IMR-90 (cell line): ENCODE results near the gene ZNF827. TPM values are rescaled to one million over a fixed set of nuclear protein-coding genes. Genes with fewer than 3 reads are reported as not detected.
A peak's percentile ranks its signal among the peaks of the same experiment; 100 is the strongest.

Experiments used
- ATAC-seq: fragments of 200-7000 bp; cut with Tn5 transposase; 2 replicates; pipeline ENCODE4 v1.9.1; 2020; ENCODE audit warnings: low read depth, mild to moderate bottlenecking, moderate library complexity
- BruUV-seq: library from RNA; stranded (reverse); fragments of 400-500 nt; replicated peaks from 2 replicates; lab custom pipeline; 2021; lab: Mats Ljungman, UMichigan
- CTCF ChIA-PET: fragments of 300-600 bp; formaldehyde crosslinking; extraction: SDS; loops from one replicate; lab custom pipeline; 2021; ENCODE audit warnings: antibody characterized with exemption; lab: Yijun Ruan, JAX
- POLR2A ChIA-PET: fragments of 300-600 bp; sonication (Branson Sonifier 250); formaldehyde crosslinking; loops from one replicate; lab custom pipeline; 2022; ENCODE audit warnings: antibody characterized with exemption; ENCODE audit not compliant: unreplicated experiment; lab: Charles Lee
- DNase-seq: peaks from one replicate; pipeline ENCODE4 v3.0.0; 2013
- H2AFZ ChIP-seq: replicated peaks from 2 replicates; pipeline ENCODE3; 2013; ENCODE audit warnings: low read length, mild to moderate bottlenecking; ENCODE audit not compliant: poor library complexity
- H2AK5ac ChIP-seq: 2 replicates; pipeline ENCODE4 v1.6.1; 2013; ENCODE audit warnings: low read depth, low read length, inconsistent platforms
- H2AK9ac ChIP-seq: replicated peaks from 2 replicates; pipeline ENCODE3; 2013; ENCODE audit warnings: mild to moderate bottlenecking, low read depth, low read length, moderate library complexity; ENCODE audit not compliant: poor library complexity
- H2BK120ac ChIP-seq: 2 replicates; pipeline ENCODE4 v1.6.1; 2013; ENCODE audit warnings: low read depth, low read length, inconsistent platforms
- H2BK15ac ChIP-seq: 3 replicates; pipeline ENCODE4 v1.6.1; 2013; ENCODE audit warnings: low read depth, low read length, inconsistent platforms
- H2BK20ac ChIP-seq: 2 replicates; pipeline ENCODE4 v1.6.1; 2013; ENCODE audit warnings: low read depth, mild to moderate bottlenecking, inconsistent platforms, low read length, moderate library complexity
- H2BK5ac ChIP-seq: 2 replicates; pipeline ENCODE4 v1.6.1; 2013; ENCODE audit warnings: mild to moderate bottlenecking, low read depth, low read length, inconsistent platforms; ENCODE audit not compliant: poor library complexity, severe bottlenecking
- H3K14ac ChIP-seq: replicated peaks from 2 replicates; pipeline ENCODE4 v1.6.1; 2013; ENCODE audit warnings: low read depth, low read length, inconsistent platforms
- H3K18ac ChIP-seq: 2 replicates; pipeline ENCODE4 v1.6.1; 2013; ENCODE audit warnings: low read depth, low read length, control low read depth
- H3K23ac ChIP-seq: 2 replicates; pipeline ENCODE4 v1.6.1; 2013; ENCODE audit warnings: low read depth, low read length, inconsistent platforms
- H3K27ac ChIP-seq: 2 replicates; pipeline ENCODE4 v1.5.1; 2013; ENCODE audit warnings: mild to moderate bottlenecking, control low read depth, low read length; ENCODE audit not compliant: insufficient read depth
- H3K27me3 ChIP-seq: 2 replicates; pipeline ENCODE4 v1.6.1; 2013; ENCODE audit warnings: low read length; ENCODE audit not compliant: control insufficient read depth, insufficient read depth
- H3K36me3 ChIP-seq: 2 replicates; pipeline ENCODE4 v1.6.1; 2013; ENCODE audit warnings: low read length, mixed read lengths; ENCODE audit not compliant: control insufficient read depth, insufficient read depth
- H3K4ac ChIP-seq: 2 replicates; pipeline ENCODE4 v1.6.1; 2013; ENCODE audit warnings: low read depth, low read length, inconsistent platforms
- H3K4me1 ChIP-seq: 2 replicates; pipeline ENCODE4 v1.6.1; 2013; ENCODE audit warnings: low read length, mixed read lengths; ENCODE audit not compliant: control insufficient read depth, insufficient read depth
- H3K4me2 ChIP-seq: 2 replicates; pipeline ENCODE4 v1.6.1; 2013; ENCODE audit warnings: low read depth, mild to moderate bottlenecking, control low read depth, low read length, moderate library complexity
- H3K4me3 ChIP-seq: 2 replicates; pipeline ENCODE4 v1.5.1; 2013; ENCODE audit warnings: low read depth, mild to moderate bottlenecking, control low read depth, low read length, moderate library complexity; ENCODE audit not compliant: insufficient read depth
- H3K56ac ChIP-seq: 2 replicates; pipeline ENCODE4 v1.6.1; 2013; ENCODE audit warnings: low read length, inconsistent platforms; ENCODE audit not compliant: insufficient read depth; ENCODE audit errors: extremely low read depth
- H3K79me1 ChIP-seq, 2 experiments: 2 replicates each; pipeline ENCODE4 v1.6.1; 2013; ENCODE audit warnings: low read length in 2 of 2, inconsistent platforms in 1 of 2, low read depth in 1 of 2
- H3K9ac ChIP-seq: 2 replicates; pipeline ENCODE4 v1.6.1; 2013; ENCODE audit warnings: low read depth, low read length, control low read depth
- H3K9me1 ChIP-seq: 2 replicates; pipeline ENCODE4 v1.6.1; 2013; ENCODE audit warnings: low read length, inconsistent platforms; ENCODE audit not compliant: insufficient read depth
- H3K9me3 ChIP-seq: 2 replicates; pipeline ENCODE4 v1.6.1; 2013; ENCODE audit warnings: low read length; ENCODE audit not compliant: control insufficient read depth, insufficient read depth
- H4K20me1 ChIP-seq: 2 replicates; pipeline ENCODE4 v1.6.1; 2013; ENCODE audit warnings: low read length, inconsistent platforms; ENCODE audit not compliant: insufficient read depth
- H4K5ac ChIP-seq: 2 replicates; pipeline ENCODE4 v1.6.1; 2013; ENCODE audit warnings: mild to moderate bottlenecking, low read depth, low read length, control low read depth
- H4K8ac ChIP-seq, 2 experiments: 2 replicates each; pipeline ENCODE4 v1.6.1; 2013; ENCODE audit warnings: low read depth in 2 of 2, low read length in 2 of 2, control low read depth in 1 of 2, inconsistent platforms in 1 of 2
- H4K91ac ChIP-seq: 2 replicates; pipeline ENCODE4 v1.6.1; 2013; ENCODE audit warnings: low read depth, low read length, inconsistent platforms; ENCODE audit not compliant: insufficient read depth
- BHLHE40 ChIP-seq: fragments of 150-350 bp; IDR thresholded peaks from 2 replicates; pipeline ENCODE4 v1.6.1; 2016; ENCODE audit warnings: mild to moderate bottlenecking, low read depth, low read length
- CEBPB ChIP-seq: IDR thresholded peaks from 2 replicates; pipeline ENCODE4 v1.6.1; 2012; ENCODE audit warnings: low read depth, low read length, improper control_type of control experiment
- CHD1 ChIP-seq: IDR thresholded peaks from 2 replicates; pipeline ENCODE4 v1.6.1; 2012; ENCODE audit warnings: low read depth, low read length, improper control_type of control experiment
- CTCF ChIP-seq: conservative IDR thresholded peaks from 2 replicates; pipeline ENCODE4 v1.5.1; 2012; ENCODE audit warnings: mild to moderate bottlenecking, low read depth, low read length, improper control_type of control experiment
- ELK1 ChIP-seq: fragments of 150-350 bp; IDR thresholded peaks from 2 replicates; pipeline ENCODE4 v1.6.1; 2016; ENCODE audit warnings: low read depth, mild to moderate bottlenecking, low read length, moderate library complexity, borderline replicate concordance
- FOS ChIP-seq: fragments of 150-350 bp; IDR thresholded peaks from 2 replicates; pipeline ENCODE4 v1.6.1; 2016; ENCODE audit warnings: low read depth, low read length
- MAFK ChIP-seq: IDR thresholded peaks from 2 replicates; pipeline ENCODE4 v1.6.1; 2012; ENCODE audit warnings: low read depth, low read length, improper control_type of control experiment
- MAZ ChIP-seq: IDR thresholded peaks from 2 replicates; pipeline ENCODE4 v1.6.1; 2012; ENCODE audit warnings: low read depth, mild to moderate bottlenecking, low read length, improper control_type of control experiment, moderate library complexity, borderline replicate concordance
- MXI1 ChIP-seq: IDR thresholded peaks from 2 replicates; pipeline ENCODE4 v1.6.1; 2012; ENCODE audit warnings: low read depth, mild to moderate bottlenecking, low read length, moderate library complexity, borderline replicate concordance
- NFE2L2 ChIP-seq: fragments of 150-350 bp; IDR thresholded peaks from 2 replicates; pipeline ENCODE4 v1.6.1; 2016; ENCODE audit warnings: low read depth, mild to moderate bottlenecking, low read length
- POLR2A ChIP-seq: IDR thresholded peaks from 2 replicates; pipeline ENCODE4 v1.6.1; 2012; ENCODE audit warnings: mild to moderate bottlenecking, low read depth, low read length
- RCOR1 ChIP-seq: IDR thresholded peaks from 2 replicates; pipeline ENCODE4 v1.6.1; 2012; ENCODE audit warnings: mild to moderate bottlenecking, low read length, improper control_type of control experiment; ENCODE audit not compliant: insufficient replicate concordance
- RFX5 ChIP-seq: IDR thresholded peaks from 2 replicates; pipeline ENCODE4 v1.8.0; 2012; ENCODE audit warnings: low read depth, mild to moderate bottlenecking, low read length, moderate library complexity
- SMC3 ChIP-seq: fragments of 150-350 bp; IDR thresholded peaks from 2 replicates; pipeline ENCODE4 v1.6.1; 2016; ENCODE audit warnings: low read depth, mild to moderate bottlenecking, antibody characterized with exemption, low read length, moderate library complexity
- USF2 ChIP-seq: fragments of 150-350 bp; IDR thresholded peaks from 2 replicates; pipeline ENCODE4 v1.6.1; 2017; ENCODE audit warnings: mild to moderate bottlenecking, antibody characterized with exemption, low read length, low read depth
- dilution Hi-C: fragments of 300-500 bp; cut with HindIII; formaldehyde crosslinking; loops from one replicate; pipeline ENCODE4 v1.14.3; 2018; ENCODE audit warnings: low sequenced_read_pairs; ENCODE audit not compliant: unreplicated experiment
- in situ Hi-C: fragments of 300-500 bp; cut with MboI; formaldehyde crosslinking; loops from 3 replicates; pipeline ENCODE4 v1.14.3; 2019; ENCODE audit warnings: low sequenced_read_pairs, inconsistent platforms, mixed read lengths
- intact Hi-C: fragments of 100-400 bp; cut with micrococcal nuclease; formaldehyde crosslinking; loops from 2 replicates; pipeline ENCODE4 v1.10.0; 2022
- polyA plus RNA-seq, 3 experiments: library from polyadenylated mRNA; depleted of rRNA; stranded (reverse); fragments of >200 nt; gene quantifications; 2 replicates each; pipeline ENCODE4 v1.2.3, GENCODE V29; 2012; ENCODE audit warnings: low replicate concordance in 1 of 3
- total RNA-seq: library from RNA; depleted of rRNA; stranded (reverse); fragments of >200 nt; gene quantifications from 2 replicates; pipeline ENCODE4 v1.2.3, GENCODE V29; 2012

The ZNF827 gene
- total and polyA plus RNA-seq, 2 of the 4 experiments (the other 2 are of a cell fraction): 6.6 to 31.7 TPM

- Histone ChIP-seq H4K5ac (peak overlapping the region; percentile 4; the same call in 1 of the 2 replicates), H4K91ac (0 out of 2 replicates have a peak overlapping the region, but pooled peaks have one; percentile 6), H3K4me3 (no peak overlapping the region), H3K18ac (no peak overlapping the region), H4K20me1 (peaks cover 7% of the 10 kb centered on the region; the same call in 1 of the 2 replicates), H3K9ac (no peak overlapping the region), H2AK5ac (peak overlapping the region; percentile 15; the same call in 1 of the 2 replicates), H3K4me2 (no peak overlapping the region), H2AK9ac (no peak overlapping the region), H3K9me1 (no peaks in the 10 kb centered on the region; the same call in 1 of the 2 replicates), H2BK20ac (no peak overlapping the region), H3K4ac (peak overlapping the region; percentile 4; the same call in 1 of the 2 replicates), H3K27ac (no peak overlapping the region), H3K4me1 (peaks cover 6% of the 10 kb centered on the region), H2BK5ac (no peak overlapping the region), H3K23ac (no peak overlapping the region), H3K56ac (no peak overlapping the region), H2AFZ (no peak overlapping the region), H3K14ac (no peak overlapping the region), H3K79me1 (peaks cover 19 to 29% of the 10 kb centered on the region in 2 experiments), H2BK15ac (0 out of 3 replicates have a peak overlapping the region, but pooled peaks have one; percentile 9), H2BK120ac (no peak overlapping the region), H3K36me3 (peaks cover 15% of the 10 kb centered on the region), H3K27me3 (no peaks in the 10 kb centered on the region), H3K9me3 (no peaks in the 10 kb centered on the region), H4K8ac (no peak overlapping the region; a peak in 1 of 4 replicates)
- intact Hi-C loops: loop anchor here (2.0 to 10.0 kb wide), 4 partner anchors 168 to 670 kb away; partner anchors contain the start of gene MMAA
- ATAC-seq: no peak; the same call in 1 of the 2 replicates
- ChIA-PET POLR2A (no interaction called here), CTCF (interaction anchor here (1.3 to 2.9 kb wide), 5 partner anchors 11 to 277 kb away, joined by 3 to 8 read pairs (median 5); no protein-coding TSS in a partner anchor)
- in situ Hi-C loops: no loop called here
- no TSS peak for BruUV-seq
- DNase-seq: no peak
- dilution Hi-C loops: no loop called here
- TF ChIP-seq USF2 (no peak), MAZ (no peak), CHD1 (no peak), RCOR1 (no peak), FOS (no peak), ELK1 (no peak), CTCF (no peak), POLR2A (no peak), BHLHE40 (no peak), MXI1 (no peak), MAFK (no peak), CEBPB (no peak), RFX5 (no peak), SMC3 (no peak), NFE2L2 (no peak)
Measured at GRCh38 chr4:145886871-145887240, 51.8 kb downstream of the ZNF827 start.
